Central memory CD4-positive, alpha-beta T cell (primary cell): ENCODE measurements around the gene DIP2A.
"Not testable (repeated sequence)": the region's sequence is repeated elsewhere in the genome, so short reads cannot be mapped to it uniquely, and the experiment has no call there.

Experiments
- DNase-seq: peaks from one replicate; pipeline ENCODE4 v3.0.0; 2022

The DIP2A gene

GRCh38 chr21:46483300-46484295 lies 24.9 kb downstream of the DIP2A start:
- no peak for DNase-seq

- DNase-seq, result no peak
These were observed 27.9 kb downstream of the DIP2A start for GRCh38 chr21:46486481-46487126.

GRCh38 chr21:46489162-46489663 lies 30.5 kb downstream of the DIP2A start:
- no peak for DNase-seq

GRCh38 chr21:46489800-46490199 lies 31.1 kb downstream of the DIP2A start:
- no peak for DNase-seq

- DNase-seq, result no peak
These were observed 32.9 kb downstream of the DIP2A start for GRCh38 chr21:46491553-46491952.

- DNase-seq, result no peak
These were observed 34.2 kb downstream of the DIP2A start for GRCh38 chr21:46492851-46493250.

- no peak for DNase-seq
These were observed 35.1 kb downstream of the DIP2A start for GRCh38 chr21:46493828-46494227.

- no peak for DNase-seq
These were observed 39.8 kb downstream of the DIP2A start for GRCh38 chr21:46498335-46499050.

GRCh38 chr21:46500224-46500861 lies 41.7 kb downstream of the DIP2A start:
- DNase-seq, result peak; percentile 9

GRCh38 chr21:46503922-46504550 lies 45.3 kb downstream of the DIP2A start:
- no peak for DNase-seq

GRCh38 chr21:46504666-46505065 lies 46.0 kb downstream of the DIP2A start:
- no peak for DNase-seq

- no peak for DNase-seq
These were observed 48.9 kb downstream of the DIP2A start for GRCh38 chr21:46507562-46507961.

GRCh38 chr21:46509741-46510502 lies 51.2 kb downstream of the DIP2A start:
- DNase-seq, result no peak

GRCh38 chr21:46515109-46515508 lies 56.4 kb downstream of the DIP2A start:
- peak; percentile 34 for DNase-seq

- DNase-seq, result no peak
These were observed 57.4 kb downstream of the DIP2A start for GRCh38 chr21:46516068-46516467.

- DNase-seq, result no peak
These were observed 58.7 kb downstream of the DIP2A start for GRCh38 chr21:46517361-46517760.

GRCh38 chr21:46518983-46519583 lies 60.4 kb downstream of the DIP2A start:
- DNase-seq, result no peak

GRCh38 chr21:46527393-46527792 lies 68.7 kb downstream of the DIP2A start:
- not testable (repeated sequence) for DNase-seq

- DNase-seq, result no peak
These were observed 69.1 kb downstream of the DIP2A start for GRCh38 chr21:46527801-46528200.

- peak; percentile 12 for DNase-seq
These were observed 73.4 kb downstream of the DIP2A start for GRCh38 chr21:46532080-46532479.

- no peak for DNase-seq
These were observed 78.3 kb downstream of the DIP2A start for GRCh38 chr21:46537026-46537425.
